ENCODE results near the gene HHIPL1. TPM values are rescaled to one million over a fixed set of nuclear protein-coding genes. Genes with fewer than 3 reads are reported as not detected.

Gene HHIPL1
- total RNA-seq, 2 experiments from 2014 or later: 0.07 TPM; not detected in 1

DNA sequence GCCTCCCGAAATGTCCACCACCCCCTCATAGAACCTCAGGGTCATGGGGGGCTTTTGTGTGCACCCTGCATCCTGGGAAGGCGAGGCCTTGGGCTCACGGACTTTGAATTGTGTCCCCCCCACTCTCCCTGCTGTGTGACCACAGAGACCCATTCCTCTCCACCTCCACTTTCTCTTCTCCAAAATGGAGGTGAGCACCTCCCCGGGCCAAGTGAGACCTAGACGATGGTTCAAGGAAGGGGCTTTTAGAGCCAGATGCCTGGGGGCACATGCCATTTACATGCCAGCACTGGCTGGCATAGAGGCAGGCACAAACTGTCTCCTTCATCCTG lies 72.7 kb downstream of the HHIPL1 start:
- Mint-ChIP-seq H3K27ac (no peak overlapping the region), H3K9me3 (ENCODE audit: low read depth) (peaks cover 2% of the 10 kb centered on the region), H3K27me3 (peaks cover 12% of the 10 kb centered on the region), H3K4me1 (no peaks in the 10 kb centered on the region), H3K36me3 (ENCODE audit: low read depth) (no peaks in the 10 kb centered on the region), H3K4me3 (no peak overlapping the region)
- ATAC-seq: no peak
- CTCF ChIA-PET: interaction anchor here (1.1 kb wide), 1 partner anchor 13 kb away, joined by 3 read pairs; no protein-coding TSS in a partner anchor
- intact Hi-C loops (cut with DNase I, micrococcal nuclease): no loop called here
- POLR2A ChIA-PET: no interaction called here
- DNase-seq: no peak

DNA sequence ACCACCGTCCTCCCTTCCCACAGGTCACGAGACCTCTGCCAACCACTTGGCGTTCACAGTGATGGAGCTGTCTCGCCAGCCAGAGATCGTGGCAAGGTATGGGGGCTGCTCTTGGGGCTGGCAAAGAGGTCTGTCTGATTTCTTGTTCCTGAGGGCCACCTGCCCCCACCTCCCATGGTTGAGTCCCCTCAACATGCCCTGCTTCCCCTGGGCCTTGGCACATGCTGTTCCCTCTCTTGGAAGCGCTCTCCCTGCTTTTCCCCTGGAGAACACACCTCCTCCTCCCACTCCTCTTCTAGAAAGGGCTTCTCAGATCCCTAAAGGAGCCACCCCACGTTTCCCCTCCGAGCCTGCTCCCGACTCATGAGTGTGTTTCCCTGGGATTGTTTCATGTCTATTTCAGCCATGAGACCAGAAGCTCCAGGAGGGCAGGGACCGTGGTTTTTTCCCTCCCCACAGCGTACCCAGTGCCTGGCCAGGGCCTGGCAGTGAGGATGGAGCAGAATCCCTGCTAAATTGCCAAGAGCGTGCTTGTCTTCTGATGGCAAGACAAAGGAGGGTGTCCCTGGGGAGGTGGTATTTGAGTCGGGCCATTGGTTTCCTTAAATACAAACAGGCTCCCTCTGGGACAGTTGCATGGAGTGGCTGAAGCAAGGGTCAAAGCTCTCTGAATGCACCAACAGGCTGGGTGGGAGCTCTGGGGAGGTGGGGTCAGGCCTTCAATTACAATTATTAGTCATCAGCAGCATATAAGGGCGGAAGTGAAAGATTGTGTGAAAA lies 73.3 kb downstream of the HHIPL1 start:
- H3K27ac Mint-ChIP-seq: no peak overlapping the region
- CTCF ChIA-PET: interaction anchor here (1.0 to 1.1 kb wide), 2 partner anchors 12 to 13 kb away, joined by 3 to 5 read pairs; no protein-coding TSS in a partner anchor
- H3K4me3 Mint-ChIP-seq: no peak overlapping the region
- no peaks in the 10 kb centered on the region for H3K36me3 Mint-ChIP-seq (ENCODE audit: low read depth)
- POLR2A ChIA-PET: no interaction called here
- H3K9me3 Mint-ChIP-seq (ENCODE audit: low read depth): no peaks in the 10 kb centered on the region
- intact Hi-C loops (cut with DNase I, micrococcal nuclease): no loop called here
- DNase-seq (no peak), ATAC-seq (no peak)
- peaks cover 9% of the 10 kb centered on the region for H3K27me3 Mint-ChIP-seq
- no peaks in the 10 kb centered on the region for H3K4me1 Mint-ChIP-seq

GRCh38 chr14:99718811-99719192 lies 73.9 kb downstream of the HHIPL1 start:
- H3K9me3 Mint-ChIP-seq (ENCODE audit: low read depth): no peaks in the 10 kb centered on the region
- H3K36me3 Mint-ChIP-seq (ENCODE audit: low read depth): no peaks in the 10 kb centered on the region
- ATAC-seq: no peak
- H3K27me3 Mint-ChIP-seq: peaks cover 8% of the 10 kb centered on the region
- CTCF ChIA-PET: interaction anchor here (1.0 kb wide), 1 partner anchor 13 kb away, joined by 5 read pairs; no protein-coding TSS in a partner anchor
- POLR2A ChIA-PET: no interaction called here
- H3K4me3 Mint-ChIP-seq: no peak overlapping the region
- H3K27ac Mint-ChIP-seq: no peak overlapping the region
- no peak for DNase-seq
- no peaks in the 10 kb centered on the region for H3K4me1 Mint-ChIP-seq
- intact Hi-C loops (cut with DNase I, micrococcal nuclease): no loop called here

- H3K9me3 Mint-ChIP-seq (ENCODE audit: low read depth): no peaks in the 10 kb centered on the region
- intact Hi-C loops (cut with DNase I, micrococcal nuclease): no loop called here
- peaks cover 6% of the 10 kb centered on the region for H3K27me3 Mint-ChIP-seq
- ATAC-seq (no peak), DNase-seq (no peak)
- H3K4me1 Mint-ChIP-seq: no peaks in the 10 kb centered on the region
- H3K36me3 Mint-ChIP-seq (ENCODE audit: low read depth): no peaks in the 10 kb centered on the region
- no peak overlapping the region for H3K27ac Mint-ChIP-seq
- ChIA-PET CTCF (interaction anchor here (1.3 kb wide), 1 partner anchor 9 kb away, joined by 5 read pairs; no protein-coding TSS in a partner anchor), POLR2A (no interaction called here)
- no peak overlapping the region for H3K4me3 Mint-ChIP-seq
Observed at GRCh38 chr14:99720941-99721791, 76.2 kb downstream of the HHIPL1 start.

GRCh38 chr14:99721792-99722516 lies 77.0 kb downstream of the HHIPL1 start:
- intact Hi-C loops (cut with DNase I, micrococcal nuclease): no loop called here
- ChIA-PET CTCF (interaction anchor here (0.7 kb wide), 1 partner anchor 9 kb away, joined by 3 read pairs; no protein-coding TSS in a partner anchor), POLR2A (no interaction called here)
- Mint-ChIP-seq H3K4me3 (no peak overlapping the region), H3K27me3 (peaks cover 2% of the 10 kb centered on the region), H3K9me3 (ENCODE audit: low read depth) (no peaks in the 10 kb centered on the region), H3K27ac (no peak overlapping the region), H3K4me1 (no peaks in the 10 kb centered on the region), H3K36me3 (ENCODE audit: low read depth) (no peaks in the 10 kb centered on the region)
- ATAC-seq (no peak), DNase-seq (no peak)

DNA sequence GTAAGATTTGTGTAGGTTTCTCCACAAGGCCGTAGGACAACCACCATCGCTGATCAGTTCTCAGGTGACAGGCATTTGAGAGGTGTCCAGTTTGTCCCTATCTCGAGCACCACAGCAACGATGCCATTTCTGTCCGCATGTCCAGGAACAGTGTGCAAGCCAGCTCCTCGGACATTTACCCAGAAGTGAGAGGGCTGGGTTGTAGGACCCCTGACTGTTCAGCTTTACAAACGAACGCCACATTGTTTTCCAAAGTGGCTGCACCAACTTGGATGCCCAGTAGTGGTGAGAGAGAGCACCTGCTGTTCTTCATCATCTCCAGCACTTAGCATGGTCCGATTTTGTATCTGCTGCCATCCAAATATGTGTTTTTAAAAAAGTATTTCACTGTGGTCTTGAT lies 77.8 kb downstream of the HHIPL1 start:
- Mint-ChIP-seq H3K4me3 (no peak overlapping the region), H3K9me3 (ENCODE audit: low read depth) (no peaks in the 10 kb centered on the region), H3K27ac (no peak overlapping the region), H3K36me3 (ENCODE audit: low read depth) (no peaks in the 10 kb centered on the region), H3K4me1 (no peaks in the 10 kb centered on the region), H3K27me3 (peaks cover 2% of the 10 kb centered on the region)
- POLR2A ChIA-PET: no interaction called here
- DNase-seq (no peak), ATAC-seq (no peak)
- CTCF ChIA-PET: no interaction called here
- intact Hi-C loops (cut with DNase I, micrococcal nuclease): no loop called here

- Mint-ChIP-seq H3K4me1 (no peaks in the 10 kb centered on the region), H3K36me3 (ENCODE audit: low read depth) (no peaks in the 10 kb centered on the region), H3K9me3 (ENCODE audit: low read depth) (no peaks in the 10 kb centered on the region), H3K27ac (no peak overlapping the region), H3K4me3 (no peak overlapping the region), H3K27me3 (peaks cover 8% of the 10 kb centered on the region)
- ChIA-PET POLR2A (no interaction called here), CTCF (interaction anchor here (0.6 kb wide), 2 partner anchors 162 to 163 kb away, joined by 3 read pairs; no protein-coding TSS in a partner anchor)
- intact Hi-C loops (cut with DNase I, micrococcal nuclease): no loop called here
- DNase-seq (no peak), ATAC-seq (no peak)
Observed at GRCh38 chr14:99724196-99724891, 79.4 kb downstream of the HHIPL1 start.

DNA sequence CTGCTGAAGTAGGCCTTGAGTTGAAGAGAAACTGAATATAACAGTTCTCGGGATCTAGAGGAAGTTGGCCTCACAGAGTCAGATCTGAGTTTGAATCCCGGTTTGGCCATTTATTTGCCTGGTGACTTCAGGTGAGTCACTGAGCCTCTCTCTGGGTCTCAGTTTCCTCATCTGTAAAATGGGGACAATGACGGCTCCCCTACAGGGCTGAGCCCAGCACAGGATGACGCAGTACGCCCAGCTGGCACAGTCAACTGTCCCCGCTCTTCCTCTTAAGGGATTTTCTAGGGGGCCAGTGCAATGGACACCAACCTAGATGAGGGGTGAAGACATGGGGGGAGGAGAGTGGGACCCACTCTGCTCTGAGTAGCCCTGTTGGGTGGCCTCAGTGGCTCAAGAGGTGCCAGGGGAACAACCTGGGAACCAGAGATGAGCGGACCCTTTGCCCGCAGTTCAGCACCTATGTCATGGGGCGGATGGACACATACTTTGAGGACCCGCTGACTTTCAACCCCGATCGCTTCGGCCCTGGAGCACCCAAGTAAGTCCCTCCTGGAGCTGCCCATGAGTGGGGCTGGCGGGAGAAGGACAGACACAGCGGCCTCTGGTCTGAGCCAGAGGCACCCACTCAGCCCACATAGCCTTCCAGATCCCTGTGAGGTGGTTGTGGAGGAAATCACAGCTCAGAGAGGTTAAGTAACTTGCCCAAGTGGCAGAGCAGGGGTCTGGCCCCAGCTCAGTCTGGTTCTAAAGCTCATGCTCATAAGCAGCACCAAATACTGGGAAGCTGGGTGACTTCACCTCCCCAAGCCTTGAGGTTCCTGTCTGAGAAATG lies 80.2 kb downstream of the HHIPL1 start:
- Mint-ChIP-seq H3K27me3 (peaks cover 8% of the 10 kb centered on the region), H3K27ac (no peak overlapping the region), H3K36me3 (ENCODE audit: low read depth) (no peaks in the 10 kb centered on the region), H3K4me3 (no peak overlapping the region), H3K4me1 (no peaks in the 10 kb centered on the region), H3K9me3 (ENCODE audit: low read depth) (no peaks in the 10 kb centered on the region)
- ATAC-seq: no peak
- ChIA-PET POLR2A (interaction anchor here (0.6 kb wide), 1 partner anchor 54 kb away, joined by 5 read pairs; no protein-coding TSS in a partner anchor), CTCF (interaction anchor here (0.7 kb wide), 1 partner anchor 1873 kb away, joined by 3 read pairs; no protein-coding TSS in a partner anchor)
- DNase-seq: no peak
- intact Hi-C loops (cut with DNase I, micrococcal nuclease): no loop called here

- H3K4me3 Mint-ChIP-seq: no peak overlapping the region
Observed at GRCh38 chr14:99725774-99726537, 81.0 kb downstream of the HHIPL1 start.

More at GRCh38 chr14:99725774-99726537, 81.0 kb downstream of the HHIPL1 start:
- Mint-ChIP-seq H3K4me1 (no peaks in the 10 kb centered on the region), H3K36me3 (ENCODE audit: low read depth) (no peaks in the 10 kb centered on the region), H3K9me3 (ENCODE audit: low read depth) (no peaks in the 10 kb centered on the region), H3K27ac (no peak overlapping the region), H3K27me3 (peaks cover 10% of the 10 kb centered on the region)
- DNase-seq (no peak), ATAC-seq (no peak)
- ChIA-PET POLR2A (interaction anchor here (0.6 kb wide), 1 partner anchor 53 kb away, joined by 5 read pairs; no protein-coding TSS in a partner anchor), CTCF (interaction anchor here (0.7 kb wide), 1 partner anchor 1874 kb away, joined by 3 read pairs; no protein-coding TSS in a partner anchor)
- intact Hi-C loops (cut with DNase I, micrococcal nuclease): no loop called here
